Mesenchymal stem cell (in vitro differentiated cells and primary cell): ENCODE results near the gene TEAD1. TPM values are rescaled to one million over a fixed set of nuclear protein-coding genes. Genes with fewer than 3 reads are reported as not detected.

Experiments used
- DNase-seq: peaks from one replicate; pipeline ENCODE4 v3.0.0-alpha.2; 2013
- H2AFZ ChIP-seq: one replicate; pipeline ENCODE4 v1.6.1; 2013; ENCODE audit warnings: low read depth, mild to moderate bottlenecking, control low read depth, inconsistent platforms, low read length, moderate library complexity
- H2AK5ac ChIP-seq: 2 replicates; pipeline ENCODE4 v1.6.1; 2013; ENCODE audit warnings: low read length, moderate library complexity, mild to moderate bottlenecking, inconsistent platforms; ENCODE audit not compliant: severe bottlenecking
- H2BK120ac ChIP-seq: one replicate; pipeline ENCODE4 v1.6.1; 2013; ENCODE audit warnings: low read depth, mild to moderate bottlenecking, inconsistent platforms, low read length, moderate library complexity
- H2BK12ac ChIP-seq, 2 experiments: one replicate each; pipeline ENCODE4 v1.6.1; 2013; ENCODE audit warnings: inconsistent platforms in 2 of 2, low read length in 2 of 2, mild to moderate bottlenecking in 2 of 2, moderate library complexity in 2 of 2, control low read depth in 1 of 2
- H2BK15ac ChIP-seq: one replicate; pipeline ENCODE4 v1.6.1; 2013; ENCODE audit warnings: mild to moderate bottlenecking, low read depth, inconsistent platforms; ENCODE audit not compliant: poor library complexity, severe bottlenecking
- H2BK5ac ChIP-seq: 2 replicates; pipeline ENCODE4 v1.6.1; 2013; ENCODE audit warnings: low read depth, mild to moderate bottlenecking, low read length, control low read depth, inconsistent platforms; ENCODE audit not compliant: poor library complexity, severe bottlenecking
- H3K14ac ChIP-seq, 2 experiments: one replicate each; pipeline ENCODE4 v1.6.1; 2013; ENCODE audit warnings: inconsistent platforms in 2 of 2, low read length in 2 of 2, control low read depth in 1 of 2, mild to moderate bottlenecking in 1 of 2, moderate library complexity in 1 of 2
- H3K18ac ChIP-seq, 2 experiments: one replicate each; pipeline ENCODE4 v1.6.1; 2013; ENCODE audit warnings: inconsistent platforms in 2 of 2, low read length in 2 of 2, control low read depth in 1 of 2, low read depth in 1 of 2, mild to moderate bottlenecking in 1 of 2
- H3K23ac ChIP-seq, 2 experiments: one replicate each; pipeline ENCODE4 v1.6.1; 2013; ENCODE audit warnings: inconsistent platforms in 2 of 2, low read length in 2 of 2, mild to moderate bottlenecking in 2 of 2, moderate library complexity in 2 of 2, control low read depth in 1 of 2
- H3K27ac ChIP-seq: 2 replicates; pipeline ENCODE4 v1.5.1; 2013; ENCODE audit warnings: mild to moderate bottlenecking, moderate library complexity, low read length, control low read depth, inconsistent platforms; ENCODE audit not compliant: poor library complexity, severe bottlenecking
- H3K27me3 ChIP-seq, 2 experiments: 2 replicates each; pipeline versions ENCODE4 v1.6.1 to v1.7.0; 2013; ENCODE audit warnings: low read length in 2 of 2, mild to moderate bottlenecking in 2 of 2, moderate library complexity in 2 of 2, control low read depth in 1 of 2, inconsistent platforms in 1 of 2; ENCODE audit not compliant: control insufficient read depth in 1 of 2, insufficient read depth in 1 of 2
- H3K36me3 ChIP-seq, 2 experiments: 2 replicates each; pipeline versions ENCODE4 v1.6.1 to v1.7.0; 2013; ENCODE audit warnings: low read length in 2 of 2, control low read depth in 1 of 2, inconsistent platforms in 1 of 2, low read depth in 1 of 2, mild to moderate bottlenecking in 1 of 2; ENCODE audit not compliant: insufficient read depth in 2 of 2, control insufficient read depth in 1 of 2
- H3K4ac ChIP-seq, 2 experiments: one replicate each; pipeline ENCODE4 v1.6.1; 2013; ENCODE audit warnings: inconsistent platforms in 2 of 2, low read length in 2 of 2, mild to moderate bottlenecking in 2 of 2, moderate library complexity in 2 of 2, control low read depth in 1 of 2, low read depth in 1 of 2
- H3K4me1 ChIP-seq: 2 replicates; pipeline ENCODE4 v1.6.1; 2013; ENCODE audit warnings: low read depth, low read length, control low read depth; ENCODE audit not compliant: control insufficient read depth, insufficient read depth
- H3K4me2 ChIP-seq: 2 replicates; pipeline ENCODE4 v1.6.1; 2013; ENCODE audit warnings: low read length, mild to moderate bottlenecking, inconsistent platforms; ENCODE audit not compliant: poor library complexity, severe bottlenecking
- H3K4me3 ChIP-seq, 2 experiments: 2 replicates each; pipeline versions ENCODE4 v1.5.1 to v1.7.0; 2013; ENCODE audit warnings: low read length in 2 of 2, mild to moderate bottlenecking in 2 of 2, control low read depth in 1 of 2, low read depth in 1 of 2; ENCODE audit not compliant: insufficient read depth in 1 of 2
- H3K79me1 ChIP-seq: replicated peaks from 2 replicates; pipeline ENCODE4 v1.6.1; 2013; ENCODE audit warnings: mild to moderate bottlenecking, control low read depth, low read length, inconsistent platforms; ENCODE audit not compliant: poor library complexity, severe bottlenecking
- H3K9ac ChIP-seq: 2 replicates; pipeline ENCODE4 v1.7.0; 2013; ENCODE audit warnings: mild to moderate bottlenecking, low read length, moderate library complexity
- H3K9me3 ChIP-seq: 2 replicates; pipeline ENCODE4 v1.7.0; 2013; ENCODE audit warnings: mild to moderate bottlenecking, low read length; ENCODE audit not compliant: control insufficient read depth
- H4K8ac ChIP-seq: one replicate; pipeline ENCODE4 v1.6.1; 2013; ENCODE audit warnings: inconsistent platforms, mild to moderate bottlenecking, low read length, moderate library complexity
- H4K91ac ChIP-seq: one replicate; pipeline ENCODE4 v1.6.1; 2013; ENCODE audit warnings: mild to moderate bottlenecking, low read length, inconsistent platforms
- WGBS: methylation state at CpG from one replicate; pipeline ENCODE4 v1.1.7; 2013; ENCODE audit warnings: mixed read lengths; 5-methylcytosine and 5-hydroxymethylcytosine counted together
- polyA plus RNA-seq, 2 experiments: library from polyadenylated mRNA; stranded (reverse); fragments of 200-250 nt; gene quantifications; one replicate each; pipeline ENCODE4 v1.2.3, GENCODE V29; 2013

The TEAD1 gene
- 60.7 TPM for polyA plus RNA-seq (2013, experiment 1 of 2)
- 58.9 TPM for polyA plus RNA-seq (2013, experiment 2 of 2)

- Histone ChIP-seq H3K9me3 (no peaks in the 10 kb centered on the region), H3K36me3 (no peaks in the 10 kb centered on the region), H3K23ac (peak within 1 kb of the TSS in 1 of 2 experiments; percentile 40), H2BK120ac (peak within 1 kb of the TSS; percentile 100), H4K91ac (peak within 1 kb of the TSS; percentile 98), H3K4me2 (peak within 1 kb of the TSS; percentile 61), H3K4me3 (peak within 1 kb of the TSS; percentile 89 to 90), H3K27me3 (no peaks in the 10 kb centered on the region), H3K4me1 (peaks cover 6% of the 10 kb centered on the region), H2AK5ac (no peak within 1 kb of the TSS), H3K9ac (peak within 1 kb of the TSS; percentile 98), H3K14ac (peak within 1 kb of the TSS; percentile 89 to 99), H2BK15ac (peak within 1 kb of the TSS; percentile 97), H3K18ac (peak within 1 kb of the TSS; percentile 97 to 99), H2BK12ac (peak within 1 kb of the TSS in 1 of 2 experiments; percentile 92), H2BK5ac (peak within 1 kb of the TSS; percentile 98), H2AFZ (peak within 1 kb of the TSS; percentile 91), H3K4ac (peak within 1 kb of the TSS; percentile 87 to 97), H3K79me1 (peaks cover 1% of the 10 kb centered on the region), H3K27ac (peak within 1 kb of the TSS; percentile 98), H4K8ac (peak within 1 kb of the TSS; percentile 98)
- DNase-seq, result peak; percentile 95
- WGBS, result under 1% methylated on average over 67 of the region's 95 CpGs
These were observed at the start of gene TEAD1 for GRCh38 chr11:12673924-12674570. Gene TEAD1, plus strand, starts transcription at chr11:12674421.

GRCh38 chr11:12624595-12624994, 49.6 kb upstream of the TEAD1 start:
- Histone ChIP-seq H3K79me1 (no peaks in the 10 kb centered on the region), H2AFZ (no peak overlapping the region), H3K4ac (no peak overlapping the region), H3K9me3 (peaks cover 34% of the 10 kb centered on the region), H3K27ac (no peak overlapping the region), H2BK120ac (no peak overlapping the region), H3K9ac (no peak overlapping the region), H3K4me1 (no peaks in the 10 kb centered on the region), H2BK5ac (no peak overlapping the region), H2BK12ac (no peak overlapping the region), H3K4me2 (no peak overlapping the region), H2AK5ac (no peak overlapping the region), H2BK15ac (no peak overlapping the region), H3K23ac (no peak overlapping the region), H3K27me3 (no peaks in the 10 kb centered on the region), H4K91ac (no peak overlapping the region), H3K18ac (no peak overlapping the region), H3K36me3 (no peaks in the 10 kb centered on the region), H3K14ac (no peak overlapping the region), H4K8ac (no peak overlapping the region), H3K4me3 (no peak overlapping the region)
- no CpG with 5 or more reads among the region's 4 CpGs for WGBS
- DNase-seq, result no peak

GRCh38 chr11:12625438-12626071, 48.7 kb upstream of the TEAD1 start:
- Histone ChIP-seq H2BK5ac (no peak overlapping the region), H3K9me3 (peaks cover 34% of the 10 kb centered on the region), H3K4me3 (no peak overlapping the region), H4K91ac (no peak overlapping the region), H2BK12ac (no peak overlapping the region), H3K27ac (no peak overlapping the region), H2AFZ (no peak overlapping the region), H2BK120ac (no peak overlapping the region), H3K27me3 (no peaks in the 10 kb centered on the region), H3K4me1 (no peaks in the 10 kb centered on the region), H3K79me1 (no peaks in the 10 kb centered on the region), H3K4ac (no peak overlapping the region), H3K23ac (no peak overlapping the region), H3K4me2 (no peak overlapping the region), H2AK5ac (no peak overlapping the region), H3K9ac (peak overlapping the region; percentile 25), H2BK15ac (no peak overlapping the region), H3K36me3 (no peaks in the 10 kb centered on the region), H3K18ac (no peak overlapping the region), H3K14ac (no peak overlapping the region), H4K8ac (no peak overlapping the region)
- peak; percentile 90 for DNase-seq
- 13% methylated on average over 1 of the region's 4 CpGs for WGBS

- no peaks in the 10 kb centered on the region for H3K79me1 ChIP-seq
- H3K4me1 ChIP-seq, result no peaks in the 10 kb centered on the region
- H2BK15ac ChIP-seq, result no peak overlapping the region
- 100% methylated on average over 3 of the region's 5 CpGs for WGBS
- H4K8ac ChIP-seq, result no peak overlapping the region
- peak overlapping the region in 1 of 2 experiments; percentile 49 for H2BK12ac ChIP-seq
- H3K27me3 ChIP-seq, result no peaks in the 10 kb centered on the region
- H2BK5ac ChIP-seq, result no peak overlapping the region
- H3K9me3 ChIP-seq, result peaks cover 33% of the 10 kb centered on the region
- no peak overlapping the region for H3K4me2 ChIP-seq
- H3K9ac ChIP-seq, result no peak overlapping the region
- no peak overlapping the region for H3K27ac ChIP-seq
- H3K4me3 ChIP-seq, result no peak overlapping the region
- H2BK120ac ChIP-seq, result no peak overlapping the region
- no peak overlapping the region for H4K91ac ChIP-seq
- H3K23ac ChIP-seq, result no peak overlapping the region
- DNase-seq, result no peak
- no peak overlapping the region for H2AK5ac ChIP-seq
- H3K4ac ChIP-seq, result no peak overlapping the region
- no peak overlapping the region for H2AFZ ChIP-seq
- no peak overlapping the region for H3K14ac ChIP-seq
- no peaks in the 10 kb centered on the region for H3K36me3 ChIP-seq
- peak overlapping the region in 1 of 2 experiments; percentile 28 for H3K18ac ChIP-seq
These were observed 47.6 kb upstream of the TEAD1 start for GRCh38 chr11:12626616-12627015.
